Measurements from ENCODE around the gene MS4A10. TPM values are rescaled to one million over a fixed set of nuclear protein-coding genes. Genes with fewer than 3 reads are reported as not detected.

Gene MS4A10
- total and polyA plus RNA-seq, 10 of the 15 experiments (the other 5 are each of a cell fraction or from before 2014, with no cell fraction given), result not detected

DNA sequence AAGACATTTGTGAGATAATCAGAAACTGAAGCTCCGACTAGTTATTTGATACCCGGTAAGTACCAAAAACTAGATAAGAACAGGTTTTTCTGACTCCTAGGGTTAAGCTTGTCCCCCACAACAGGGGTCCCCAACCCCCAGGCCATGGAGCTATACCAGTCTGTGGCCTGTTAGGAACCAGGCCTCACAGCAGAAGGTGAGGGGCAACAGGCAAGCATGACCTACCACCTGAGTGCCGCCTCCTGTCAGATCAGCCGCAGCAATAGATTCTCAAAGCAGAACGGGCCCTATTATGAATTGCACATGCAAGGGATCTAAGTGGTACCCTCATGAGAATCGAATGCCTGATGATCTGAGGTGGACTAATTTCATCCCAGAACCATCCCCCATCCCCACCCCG, 1.2 kb upstream of the MS4A10 start:
- no TSS peak for BruUV-seq (replicated peaks)
- no peak overlapping the region for H3K9ac ChIP-seq (ENCODE audit: control insufficient read depth, insufficient read depth, low read length)
- H3K4me2 ChIP-seq (ENCODE audit: control insufficient read depth, insufficient read depth), result no peak overlapping the region
- no peaks in the 10 kb centered on the region for H3K36me3 ChIP-seq (ENCODE audit: control insufficient read depth in 2 of 2, insufficient read depth in 2 of 2, low read length in 1 of 2)
- no peak for TF ChIP-seq SIN3A (IDR thresholded peaks at IDR 0.05; ENCODE audit: low read depth, low read length)
- TF ChIP-seq GATAD2B (conservative IDR thresholded peaks at IDR 0.05; ENCODE audit: low read depth), result no peak
- TF ChIP-seq STAT1 (conservative IDR thresholded peaks at IDR 0.05), result no peak
- no peak for TF ChIP-seq LARP7 (IDR thresholded peaks at IDR 0.05)
- no peak for TF ChIP-seq CHD1 (IDR thresholded peaks at IDR 0.05; ENCODE audit: low read depth, low read length)
- TF ChIP-seq, protein P1, sequence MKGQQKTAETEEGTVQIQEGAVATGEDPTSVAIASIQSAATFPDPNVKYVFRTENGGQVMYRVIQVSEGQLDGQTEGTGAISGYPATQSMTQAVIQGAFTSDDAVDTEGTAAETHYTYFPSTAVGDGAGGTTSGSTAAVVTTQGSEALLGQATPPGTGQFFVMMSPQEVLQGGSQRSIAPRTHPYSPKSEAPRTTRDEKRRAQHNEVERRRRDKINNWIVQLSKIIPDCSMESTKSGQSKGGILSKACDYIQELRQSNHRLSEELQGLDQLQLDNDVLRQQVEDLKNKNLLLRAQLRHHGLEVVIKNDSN (IDR thresholded peaks at IDR 0.05; ENCODE audit: borderline replicate concordance, extremely low read length, insufficient read depth, low read depth, low read length), result no peak
- TF ChIP-seq RAD51 (IDR thresholded peaks at IDR 0.05), result no peak
- TF ChIP-seq EED (IDR thresholded peaks at IDR 0.05; ENCODE audit: low read depth), result no peak
- no peak for TF ChIP-seq MYB (IDR thresholded peaks at IDR 0.05; ENCODE audit: borderline replicate concordance, low read depth, low read length)
- TF ChIP-seq ZNF207 (IDR thresholded peaks at IDR 0.05; ENCODE audit: borderline replicate concordance), result no peak
- TF ChIP-seq JUNB (IDR thresholded peaks at IDR 0.05), result no peak
- no peak for TF ChIP-seq E2F4 (IDR thresholded peaks at IDR 0.05; ENCODE audit: low read depth, low read length)
- no peak for TF ChIP-seq BCL3 (IDR thresholded peaks at IDR 0.05; ENCODE audit: borderline replicate concordance, insufficient read depth, low read depth, low read length, poor library complexity, severe bottlenecking)
- no peak for TF ChIP-seq RFX5 (IDR thresholded peaks at IDR 0.05; ENCODE audit: low read depth, low read length)
- TF ChIP-seq MTA2 (IDR thresholded peaks at IDR 0.05; ENCODE audit: low read depth), result no peak
- no peak for TF ChIP-seq PAX5 (IDR thresholded peaks at IDR 0.05; ENCODE audit: borderline replicate concordance, low read depth, low read length)
- TF ChIP-seq EZH2 (IDR thresholded peaks at IDR 0.05; ENCODE audit: borderline replicate concordance, control insufficient read depth, low read depth, low read length), result no peak
- TF ChIP-seq CBX5 (IDR thresholded peaks at IDR 0.05; ENCODE audit: low read depth), result no peak
- H3K9me3 ChIP-seq (replicated peaks; ENCODE audit: control insufficient read depth, insufficient read depth, low read length), result no peaks in the 10 kb centered on the region
- H3K27ac ChIP-seq (ENCODE audit: control insufficient read depth, insufficient read depth), result no peak overlapping the region
- in situ Hi-C loops (cut with MboI) (no loop called here), intact Hi-C loops (cut with micrococcal nuclease; ENCODE audit: unreplicated experiment) (no loop called here)
- no peaks in the 10 kb centered on the region for H3K79me2 ChIP-seq (ENCODE audit: control insufficient read depth, insufficient read depth, low read length)
- no peak overlapping the region for H3K4me3 ChIP-seq
- ChIA-PET CTCF (interaction anchor here (0.7 to 4.2 kb wide), 5 partner anchors 9 to 104 kb away, joined by 3 to 21 read pairs (median 4); no protein-coding TSS in a partner anchor), POLR2A (no interaction called here), RAD21 (ENCODE audit: unreplicated experiment) (no interaction called here), SMC1A (ENCODE audit: uncharacterized antibody, unreplicated experiment) (interaction anchor here (1.2 kb wide), 1 partner anchor 48 kb away, joined by 3 read pairs; no protein-coding TSS in a partner anchor)
- ATAC-seq (no peak), DNase-seq (ENCODE audit: low read depth, low spot score) (no peak), FAIRE-seq (no peak)
- H4K20me1 ChIP-seq (ENCODE audit: control insufficient read depth, insufficient read depth), result no peaks in the 10 kb centered on the region
- peaks cover 7% of the 10 kb centered on the region for H3K4me1 ChIP-seq (ENCODE audit: control insufficient read depth, insufficient read depth, low read length)
- WGBS (ENCODE audit: insufficient coverage, insufficient replicate concordance, low lambda C conversion rate, missing lambda C conversion rate), result 64% methylated on average over 7 of the region's 7 CpGs
- no peaks in the 10 kb centered on the region for H3K27me3 ChIP-seq (replicated peaks in 1 of 2; ENCODE audit: control insufficient read depth in 2 of 2, insufficient read depth in 2 of 2, low read length in 1 of 2)
- H2AFZ ChIP-seq (ENCODE audit: control insufficient read depth, low read depth, low read length), result no peak overlapping the region
